Liver (tissue), 9 donors: ENCODE measurements around the gene PPP2R3B. TPM values are rescaled to one million over a fixed set of nuclear protein-coding genes. Genes with fewer than 3 reads are reported as not detected.

Source experiments
- DNase-seq: peaks from one replicate; pipeline ENCODE4 v3.0.0-alpha.2; 2017; ENCODE audit warnings: low spot score
- H3K27ac ChIP-seq, 2 donors: one replicate each; pipeline ENCODE4 v1.7.0; 2013; ENCODE audit warnings: inconsistent platforms in 2 of 2, low read length in 2 of 2, control low read depth in 1 of 2, low read depth in 1 of 2, mild to moderate bottlenecking in 1 of 2
- H3K27me3 ChIP-seq, 4 donors: one replicate each; pipeline versions ENCODE4 v1.6.1 to v1.7.0; 2013; ENCODE audit warnings: low read length in 3 of 4, inconsistent platforms in 1 of 4, mild to moderate bottlenecking in 1 of 4, moderate library complexity in 1 of 4; ENCODE audit not compliant: control insufficient read depth in 4 of 4, insufficient read depth in 4 of 4
- H3K36me3 ChIP-seq, 4 donors: one replicate each; pipeline versions ENCODE4 v1.6.1 to v1.7.0; 2013; ENCODE audit warnings: low read length in 3 of 4, mild to moderate bottlenecking in 3 of 4, low read depth in 1 of 4, moderate library complexity in 1 of 4; ENCODE audit not compliant: control insufficient read depth in 4 of 4, insufficient read depth in 3 of 4
- H3K4me1 ChIP-seq, 4 donors: one replicate each; pipeline versions ENCODE4 v1.6.1 to v1.7.0; 2013; ENCODE audit warnings: low read length in 3 of 4, mild to moderate bottlenecking in 3 of 4, moderate library complexity in 1 of 4; ENCODE audit not compliant: control insufficient read depth in 4 of 4, insufficient read depth in 4 of 4
- H3K4me3 ChIP-seq, 3 donors: one replicate each; pipeline versions ENCODE4 v1.6.1 to v1.7.0; 2013; ENCODE audit warnings: low read length in 3 of 3, control low read depth in 1 of 3, low read depth in 1 of 3, mild to moderate bottlenecking in 1 of 3
- H3K9ac ChIP-seq, 2 donors: one replicate each; pipeline ENCODE4 v1.7.0; 2013; ENCODE audit warnings: low read length in 2 of 2, mild to moderate bottlenecking in 2 of 2, moderate library complexity in 2 of 2, control low read depth in 1 of 2, low read depth in 1 of 2
- H3K9me3 ChIP-seq, 4 donors: one replicate each; pipeline versions ENCODE4 v1.6.1 to v1.7.0; 2013; ENCODE audit warnings: low read length in 3 of 4; ENCODE audit not compliant: control insufficient read depth in 4 of 4
- ATF3 ChIP-seq: IDR thresholded peaks from 2 replicates; pipeline ENCODE4 v1.6.1; 2016; ENCODE audit warnings: antibody characterized with exemption
- CTCF ChIP-seq: fragments of 150-350 bp; IDR thresholded peaks from 2 replicates; pipeline ENCODE4 v1.5.1; 2017; ENCODE audit warnings: improper control_type of control experiment, low read depth, low read length; ENCODE audit not compliant: missing input control
- FOXA2 ChIP-seq: IDR thresholded peaks from 2 replicates; pipeline ENCODE4 v1.6.1; 2016; ENCODE audit warnings: antibody characterized with exemption
- HNF4A ChIP-seq, 2 donors: conservative IDR thresholded peaks; 2 replicates each; pipeline ENCODE4 v1.6.1; 2016; ENCODE audit warnings: antibody characterized with exemption in 2 of 2, mild to moderate bottlenecking in 2 of 2
- NR2F2 ChIP-seq: IDR thresholded peaks from 2 replicates; pipeline ENCODE4 v1.6.1; 2016; ENCODE audit warnings: antibody characterized with exemption
- RAD21 ChIP-seq, 2 donors: IDR thresholded peaks; 2 replicates each; pipeline ENCODE4 v1.6.1; 2016; ENCODE audit warnings: antibody characterized with exemption in 2 of 2, mild to moderate bottlenecking in 2 of 2
- REST ChIP-seq: IDR thresholded peaks from 2 replicates; pipeline ENCODE4 v1.6.1; 2016; ENCODE audit warnings: antibody characterized with exemption, mild to moderate bottlenecking
- TAF1 ChIP-seq: conservative IDR thresholded peaks from 2 replicates; pipeline ENCODE4 v1.6.1; 2016; ENCODE audit warnings: antibody characterized with exemption, mild to moderate bottlenecking
- WGBS: extraction: QIAGEN DNeasy Blood & Tissue Kit; methylation state at CpG from one replicate; pipeline ENCODE4 v1.1.7; 2013; 5-methylcytosine and 5-hydroxymethylcytosine counted together
- polyA plus RNA-seq, 2 donors: library from polyadenylated mRNA; stranded (reverse) in 1 of 2; unstranded in 1 of 2; fragments of 200-250 nt in 1 of 2; fragments of >200 nt in 1 of 2; fragmentation: Nextera tagmentation in 1 of 2; extraction: Ambion mirVana in 1 of 2; gene quantifications; one replicate each; pipeline versions ENCODE4 v1.2.1 to v1.2.3, GENCODE V29; 2013 to 2015
- total RNA-seq, 2 donors: library from RNA; depleted of rRNA; stranded (reverse); fragments of >200 nt; gene quantifications; one replicate each; pipeline ENCODE4 v1.2.3, GENCODE V29; 2014
- donor health status: healthy.
- donor health status: healthy.
- donor health status: healthy.
- donor health status: healthy.
- donor health status: healthy.

PPP2R3B gene
- total and polyA plus RNA-seq, 4 donors = 1.2 to 8.2 (median 4.3) TPM

- TF ChIP-seq RAD21 (IDR thresholded peaks at IDR 0.05) = no peak
- TF ChIP-seq CTCF = no peak
- TF ChIP-seq ATF3 = no peak
- no peak for TF ChIP-seq TAF1
These were observed 75.3 kb downstream of the PPP2R3B start (continued) for GRCh38 chrX:311156-312129.

GRCh38 chrX:310621-311155 is 76.0 kb downstream of the PPP2R3B start:
- WGBS = 96% methylated on average over 25 of the region's 25 CpGs
- no peak overlapping the region for H3K4me3 ChIP-seq
- H3K27ac ChIP-seq = no peak overlapping the region
- peaks cover 16 to 71% (median 49%) of the 10 kb centered on the region in 4 donors for H3K36me3 ChIP-seq
- H3K4me1 ChIP-seq = no peaks in the 10 kb centered on the region
- TF ChIP-seq HNF4A (conservative IDR thresholded peaks at IDR 0.05) (no peak), FOXA2 (no peak), REST (no peak), NR2F2 (no peak), CTCF (no peak)
- H3K27me3 ChIP-seq = no peaks in the 10 kb centered on the region
- DNase-seq = no peak
- no peak overlapping the region for H3K9ac ChIP-seq
- H3K9me3 ChIP-seq = no peaks in the 10 kb centered on the region
